Fibroblast of pulmonary artery (primary cell): Measurements from ENCODE around the gene D2HGDH.
"Not testable (repeated sequence)": the region's sequence is repeated elsewhere in the genome, so short reads cannot be mapped to it uniquely, and the experiment has no call there.

Experiments used
- DNase-seq: peaks from one replicate; pipeline ENCODE4 v3.0.0-alpha.2; 2010; ENCODE audit warnings: low read depth
- H3K4me3 ChIP-seq: replicated peaks from 2 replicates; pipeline ENCODE4 v1.5.1; 2011; ENCODE audit warnings: low read depth, mild to moderate bottlenecking, control low read depth, low read length, moderate library complexity
- CTCF ChIP-seq: IDR thresholded peaks from 2 replicates; pipeline ENCODE4 v1.5.1; 2011; ENCODE audit warnings: mild to moderate bottlenecking, control low read depth, low read length, inconsistent platforms; ENCODE audit errors: missing control alignments

The D2HGDH gene

GRCh38 chr2:241752689-241753276 is 18.4 kb downstream of the D2HGDH start:
- DNase-seq: no peak
- no peak for TF ChIP-seq CTCF
- H3K4me3 ChIP-seq: no peak overlapping the region

GRCh38 chr2:241753493-241753892 is 19.1 kb downstream of the D2HGDH start:
- H3K4me3 ChIP-seq: no peak overlapping the region
- TF ChIP-seq CTCF: no peak
- no peak for DNase-seq

GRCh38 chr2:241754042-241754441 is 19.6 kb downstream of the D2HGDH start:
- TF ChIP-seq CTCF: no peak
- DNase-seq: no peak
- H3K4me3 ChIP-seq: no peak overlapping the region

GRCh38 chr2:241755166-241755565 is 20.7 kb downstream of the D2HGDH start:
- no peak for DNase-seq
- TF ChIP-seq CTCF: no peak
- H3K4me3 ChIP-seq: no peak overlapping the region

- DNase-seq: no peak
- TF ChIP-seq CTCF: no peak
- H3K4me3 ChIP-seq: no peak overlapping the region
Measured at GRCh38 chr2:241755777-241756176, 21.3 kb downstream of the D2HGDH start.

GRCh38 chr2:241759067-241759807 is 24.8 kb downstream of the D2HGDH start:
- DNase-seq: no peak
- TF ChIP-seq CTCF: no peak
- H3K4me3 ChIP-seq: no peak overlapping the region

GRCh38 chr2:241759893-241760292 is 25.5 kb downstream of the D2HGDH start:
- DNase-seq, H3K4me3 ChIP-seq: not testable (repeated sequence)
